HepG2 (cell line): Measurements from ENCODE around the gene TRMT10C. TPM values are rescaled to one million over a fixed set of nuclear protein-coding genes. Genes with fewer than 3 reads are reported as not detected.

ENCODE experiments used
- AHR ChIP-seq: IDR thresholded peaks from 2 replicates; pipeline ENCODE4 v1.6.1; 2018; ENCODE audit warnings: missing genetic modification reagents, missing compliant biosample characterization
- ATF2 ChIP-seq: sonication (generic); formaldehyde crosslinking; IDR thresholded peaks from 2 replicates; pipeline ENCODE4 v1.4.0; 2020; ENCODE audit warnings: missing genetic modification reagents
- EP300 ChIP-seq, 3 experiments: sonication (generic) in 1 of 3; formaldehyde crosslinking in 1 of 3; IDR thresholded peaks; 2 replicates each; pipeline versions ENCODE4 v1.5.1 to v1.6.1; 2011 to 2020; ENCODE audit warnings: low read depth in 2 of 3, low read length in 2 of 3, borderline replicate concordance in 1 of 3, improper control_type of control experiment in 1 of 3, mild to moderate bottlenecking in 1 of 3, missing genetic modification reagents in 1 of 3, moderate library complexity in 1 of 3
- FOSL2 ChIP-seq: sonication (generic); formaldehyde crosslinking; IDR thresholded peaks from 2 replicates; pipeline ENCODE4 v1.4.0; 2020; ENCODE audit warnings: missing genetic modification reagents
- GZF1 ChIP-seq: sonication (generic); formaldehyde crosslinking; IDR thresholded peaks from 2 replicates; pipeline ENCODE4 v1.5.1; 2020; ENCODE audit warnings: mild to moderate bottlenecking, missing genetic modification reagents
- HOXD1 ChIP-seq: sonication (generic); formaldehyde crosslinking; IDR thresholded peaks from 2 replicates; pipeline ENCODE4 v1.5.0; 2020; ENCODE audit warnings: missing genetic modification reagents
- MAFK ChIP-seq, 2 experiments: IDR thresholded peaks in 1 of 2; conservative IDR thresholded peaks in 1 of 2; 2 replicates each; pipeline ENCODE4 v1.6.1; 2011; ENCODE audit warnings: improper control_type of control experiment in 2 of 2, low read length in 2 of 2
- MED13 ChIP-seq: sonication (generic); formaldehyde crosslinking; IDR thresholded peaks from 2 replicates; pipeline ENCODE4 v1.5.0; 2020; ENCODE audit warnings: missing genetic modification reagents
- ONECUT2 ChIP-seq: sonication (generic); formaldehyde crosslinking; IDR thresholded peaks from 2 replicates; pipeline ENCODE4 v1.4.0; 2020; ENCODE audit warnings: missing genetic modification reagents
- PITX1 ChIP-seq: sonication (generic); formaldehyde crosslinking; IDR thresholded peaks from 2 replicates; pipeline ENCODE4 v1.5.1; 2020; ENCODE audit warnings: mild to moderate bottlenecking, missing genetic modification reagents
- SRF ChIP-seq: IDR thresholded peaks from 2 replicates; pipeline ENCODE4 v1.6.1; 2011; ENCODE audit warnings: mild to moderate bottlenecking, low read depth, low read length, moderate library complexity
- ZFYVE20 ChIP-seq: sonication (generic); formaldehyde crosslinking; IDR thresholded peaks from 2 replicates; pipeline ENCODE4 v1.8.0; 2023; ENCODE audit warnings: low read depth, mild to moderate bottlenecking, moderate library complexity, missing genetic modification reagents, borderline replicate concordance
- ZHX2 ChIP-seq, 2 experiments: sonication (generic) in 1 of 2; formaldehyde crosslinking in 1 of 2; IDR thresholded peaks; 2 replicates each; pipeline versions ENCODE4 v1.6.1 to v1.9.0; 2014 to 2022; ENCODE audit warnings: antibody characterized with exemption in 1 of 2, borderline replicate concordance in 1 of 2, inconsistent platforms in 1 of 2, low read depth in 1 of 2, missing genetic modification reagents in 1 of 2
- ZNF550 ChIP-seq: sonication (generic); formaldehyde crosslinking; IDR thresholded peaks from 2 replicates; pipeline ENCODE4 v1.4.0; 2020; ENCODE audit warnings: mild to moderate bottlenecking, missing genetic modification reagents, borderline replicate concordance
- ZNF614 ChIP-seq: IDR thresholded peaks from 2 replicates; pipeline ENCODE4 v1.6.1; 2018; ENCODE audit warnings: missing biosample characterization, missing genetic modification reagents, inconsistent platforms, borderline replicate concordance
- ZUFSP ChIP-seq: sonication (generic); formaldehyde crosslinking; IDR thresholded peaks from 2 replicates; pipeline ENCODE4 v1.9.0; 2021; ENCODE audit warnings: missing genetic modification reagents, mild to moderate bottlenecking, borderline replicate concordance
- polyA plus RNA-seq, 8 experiments: library from polyadenylated mRNA; depleted of rRNA in 3 of 8; stranded (reverse) in 7 of 8; unstranded in 1 of 8; fragments of >200 nt; fragmentation: Illumina TruSeq in 4 of 8; extraction: Trizol in 4 of 8; gene quantifications; 2 replicates each; pipeline versions ENCODE4 v1.2.1 to v1.2.3, GENCODE V29; 2011 to 2016; ENCODE audit warnings: low read depth in 4 of 8, missing spikeins in 1 of 8, mixed read lengths in 1 of 8; ENCODE audit not compliant: insufficient read depth in 1 of 8
- total RNA-seq, 5 experiments: library from RNA; depleted of rRNA; stranded (reverse); fragments of >200 nt; fragmentation: Illumina TruSeq; extraction: Trizol; gene quantifications; 2 replicates each; pipeline ENCODE4 v1.2.3, GENCODE V29; 2016; ENCODE audit warnings: low read depth in 1 of 5
- TF ChIP-seq, protein P1 (sequence below), 2 experiments: fragments of 450-650 bp in 1 of 2; sonication (generic) in 1 of 2; formaldehyde crosslinking; IDR thresholded peaks; 2 replicates each; pipeline versions ENCODE4 v1.5.0 to v1.8.0; 2020 to 2022; ENCODE audit warnings: mild to moderate bottlenecking in 1 of 2, missing genetic modification reagents in 1 of 2

The TRMT10C gene
- total and polyA plus RNA-seq, 2 of the 13 experiments (the other 11 are each of a cell fraction or from before 2014, with no cell fraction given), result 10.8 to 39.2 TPM

DNA sequence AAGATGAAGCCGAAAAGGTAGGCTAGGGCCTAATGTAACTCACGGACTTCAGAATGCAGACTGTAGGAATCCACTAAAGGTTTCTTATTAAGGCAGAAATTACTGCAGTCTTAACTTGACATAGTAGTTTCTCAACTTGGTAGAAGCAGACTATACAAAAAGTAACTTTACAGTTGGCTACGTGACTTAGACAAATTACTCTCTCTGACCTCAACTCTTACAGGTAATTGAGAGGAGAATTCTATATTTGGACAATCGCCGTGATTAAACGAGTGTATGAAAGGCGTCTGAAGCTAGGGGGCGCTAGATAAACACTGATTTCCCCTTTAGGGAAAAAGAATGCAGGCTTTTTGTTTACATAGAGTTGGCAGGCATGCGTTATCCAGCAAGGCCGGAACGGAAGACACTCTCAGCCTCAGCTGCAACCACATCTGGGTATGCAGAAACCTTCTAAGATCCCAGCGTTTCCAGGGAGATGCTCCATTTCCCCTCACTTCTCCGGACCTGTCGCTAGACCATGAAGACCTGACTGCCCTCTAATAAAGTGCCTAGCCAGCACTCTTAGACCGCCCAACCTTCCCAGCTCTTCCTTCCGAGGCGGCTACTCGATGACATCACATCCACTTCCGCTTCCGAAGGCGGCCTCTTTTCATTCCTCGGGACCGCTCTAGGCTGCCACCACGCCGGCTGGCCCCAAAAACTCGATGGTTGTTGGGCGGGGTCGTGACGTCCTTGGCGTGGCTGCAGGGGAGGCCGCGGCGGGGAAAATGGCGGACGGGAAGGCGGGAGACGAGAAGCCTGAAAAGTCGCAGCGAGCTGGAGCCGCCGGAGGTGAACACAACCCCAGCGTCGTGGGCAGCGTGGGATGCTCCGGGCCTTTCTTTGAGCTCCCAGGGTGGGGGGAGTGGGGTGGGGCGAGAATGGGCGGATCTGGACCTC, 12.1 kb downstream of the TRMT10C start, which contains the start of gene PCNP (continued):
- TF ChIP-seq ZHX2 (IDR thresholded peaks at IDR 0.05; ENCODE audit: low read depth), result peak; percentile 93
- TF ChIP-seq ZHX2 (CRISPR knock-in tag; IDR thresholded peaks at IDR 0.05; ENCODE audit: borderline replicate concordance), result no peak
- TF ChIP-seq EP300 (IDR thresholded peaks at IDR 0.05; ENCODE audit: low read depth in 2 of 2, low read length in 2 of 2), result no peak; a peak in 3 of 4 replicates
- peak; percentile 9; the same call in 1 of the 2 replicates for TF ChIP-seq EP300 (CRISPR knock-in tag; IDR thresholded peaks at IDR 0.05; ENCODE audit: borderline replicate concordance)
- TF ChIP-seq AHR (CRISPR knock-in tag), result 0 out of 2 replicates have a peak, but pooled peaks have one; percentile 12
- TF ChIP-seq ONECUT2 (CRISPR knock-in tag), result no peak
- TF ChIP-seq HOXD1 (CRISPR knock-in tag), result no peak
- no peak for TF ChIP-seq ZUFSP (CRISPR knock-in tag)
- TF ChIP-seq SRF, result peak; percentile 92
- TF ChIP-seq GZF1 (CRISPR knock-in tag), result no peak
- TF ChIP-seq, protein P1, sequence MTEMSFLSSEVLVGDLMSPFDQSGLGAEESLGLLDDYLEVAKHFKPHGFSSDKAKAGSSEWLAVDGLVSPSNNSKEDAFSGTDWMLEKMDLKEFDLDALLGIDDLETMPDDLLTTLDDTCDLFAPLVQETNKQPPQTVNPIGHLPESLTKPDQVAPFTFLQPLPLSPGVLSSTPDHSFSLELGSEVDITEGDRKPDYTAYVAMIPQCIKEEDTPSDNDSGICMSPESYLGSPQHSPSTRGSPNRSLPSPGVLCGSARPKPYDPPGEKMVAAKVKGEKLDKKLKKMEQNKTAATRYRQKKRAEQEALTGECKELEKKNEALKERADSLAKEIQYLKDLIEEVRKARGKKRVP (CRISPR knock-in tag; IDR thresholded peaks at IDR 0.05), result no peak; a peak in 2 of 4 replicates
- peak; percentile 94 to 98 for TF ChIP-seq MAFK (conservative IDR thresholded peaks at IDR 0.05 in 1 of 2, IDR thresholded peaks at IDR 0.05 in 1 of 2; ENCODE audit: low read length in 2 of 2)
- peak; percentile 65 for TF ChIP-seq FOSL2 (CRISPR knock-in tag)
- TF ChIP-seq MED13, result no peak
- TF ChIP-seq PITX1, result peak; percentile 53; the same call in 1 of the 2 replicates
- peak; percentile 87 for TF ChIP-seq ATF2 (CRISPR knock-in tag)
- 0 out of 2 replicates have a peak, but pooled peaks have one; percentile 57 for TF ChIP-seq ZNF550 (CRISPR knock-in tag)
- TF ChIP-seq ZFYVE20, result no peak
- TF ChIP-seq ZNF614, result no peak
